CD4-positive, alpha-beta T cell treated with Interleukin-6 at 100 ng/mL for 8 hours (primary cell): ENCODE measurements around the gene FNDC3B.
A peak's percentile ranks its signal among the peaks of the same experiment; 100 is the strongest.

Experiments used
- DNase-seq: peaks from one replicate; pipeline ENCODE4 v3.0.0-alpha.2; 2020; ENCODE audit warnings: mixed read lengths, low spot score

Gene FNDC3B

GRCh38 chr3:172115787-172116186, 76.4 kb downstream of the FNDC3B start:
- DNase-seq = no peak

GRCh38 chr3:172118019-172118418, 78.6 kb downstream of the FNDC3B start:
- no peak for DNase-seq

GRCh38 chr3:172119266-172119969, 80.0 kb downstream of the FNDC3B start:
- DNase-seq = no peak

GRCh38 chr3:172120912-172121311, 81.5 kb downstream of the FNDC3B start:
- DNase-seq = no peak

- no peak for DNase-seq
These were observed 82.6 kb downstream of the FNDC3B start for GRCh38 chr3:172121981-172122380.

- no peak for DNase-seq
These were observed 84.9 kb downstream of the FNDC3B start for GRCh38 chr3:172124271-172124670.

GRCh38 chr3:172125053-172125452, 85.7 kb downstream of the FNDC3B start:
- no peak for DNase-seq

GRCh38 chr3:172125963-172126457, 86.6 kb downstream of the FNDC3B start:
- no peak for DNase-seq

GRCh38 chr3:172126741-172127140, 87.4 kb downstream of the FNDC3B start:
- no peak for DNase-seq

- DNase-seq = no peak
These were observed 87.8 kb downstream of the FNDC3B start for GRCh38 chr3:172127141-172127540.

GRCh38 chr3:172127929-172128580, 88.7 kb downstream of the FNDC3B start:
- no peak for DNase-seq

- DNase-seq = no peak
These were observed 89.5 kb downstream of the FNDC3B start for GRCh38 chr3:172128858-172129257.

GRCh38 chr3:172129498-172129849, 90.1 kb downstream of the FNDC3B start:
- no peak for DNase-seq

GRCh38 chr3:172129850-172130716, 90.7 kb downstream of the FNDC3B start:
- DNase-seq = peak; percentile 53

GRCh38 chr3:172130717-172131050, 91.3 kb downstream of the FNDC3B start:
- no peak for DNase-seq

GRCh38 chr3:172131746-172132145, 92.4 kb downstream of the FNDC3B start:
- no peak for DNase-seq

- DNase-seq = peak; percentile 13
These were observed 92.8 kb downstream of the FNDC3B start for GRCh38 chr3:172132159-172132586.

GRCh38 chr3:172132721-172133311, 93.4 kb downstream of the FNDC3B start:
- DNase-seq = no peak

GRCh38 chr3:172133838-172134237, 94.5 kb downstream of the FNDC3B start:
- DNase-seq = no peak

- DNase-seq = no peak
These were observed 95.0 kb downstream of the FNDC3B start for GRCh38 chr3:172134352-172134751.

GRCh38 chr3:172135185-172135584, 95.8 kb downstream of the FNDC3B start:
- DNase-seq = no peak

GRCh38 chr3:172135820-172136219, 96.4 kb downstream of the FNDC3B start:
- DNase-seq = no peak
